Stimulated activated CD8-positive, alpha-beta memory T cell treated with anti-CD3 and anti-CD28 coated beads, Interleukin-7, amount 100 ng/mL, for 24 hours (primary cell): ENCODE measurements around the gene CBFA2T3.

Source experiments
- DNase-seq: peaks from one replicate; pipeline ENCODE4 v3.0.0-alpha.2; 2020; ENCODE audit warnings: low read depth

The CBFA2T3 gene

DNA sequence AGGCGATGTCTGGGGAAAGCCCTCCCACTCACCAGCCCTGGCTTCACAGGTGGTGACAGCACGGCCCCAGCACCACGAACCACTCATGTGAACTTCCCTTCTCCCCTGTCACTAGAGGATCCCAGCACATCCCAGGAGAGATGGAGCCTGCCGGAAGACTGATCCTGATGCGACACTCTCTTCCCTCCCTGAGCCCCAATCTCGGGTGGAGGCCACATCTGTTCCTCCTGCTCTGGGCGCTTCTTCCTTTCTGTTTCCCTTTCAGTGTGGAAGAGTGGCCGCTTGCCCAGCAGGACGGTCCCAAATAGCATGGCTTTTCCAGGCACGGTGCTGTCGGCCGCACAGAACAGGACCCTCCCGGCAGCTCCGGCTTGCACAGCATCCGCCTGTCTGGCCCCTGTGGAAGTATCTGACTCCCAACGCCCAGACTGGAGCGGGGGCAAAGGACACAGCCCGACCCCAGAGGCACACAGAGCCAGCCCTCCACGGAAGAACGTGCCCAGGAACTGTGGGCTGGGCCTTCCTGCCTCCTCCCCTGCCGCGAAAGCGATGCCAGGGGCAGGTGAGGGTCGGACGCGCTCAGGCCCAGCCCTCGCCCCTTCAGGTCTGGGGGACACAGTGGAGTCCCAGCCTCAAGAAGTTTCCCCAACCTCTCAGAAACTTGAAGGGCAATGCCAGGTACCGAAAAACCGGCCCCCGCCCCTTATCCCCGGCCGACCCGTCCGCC lies 37.6 kb downstream of the CBFA2T3 start:
- no peak for DNase-seq

DNA sequence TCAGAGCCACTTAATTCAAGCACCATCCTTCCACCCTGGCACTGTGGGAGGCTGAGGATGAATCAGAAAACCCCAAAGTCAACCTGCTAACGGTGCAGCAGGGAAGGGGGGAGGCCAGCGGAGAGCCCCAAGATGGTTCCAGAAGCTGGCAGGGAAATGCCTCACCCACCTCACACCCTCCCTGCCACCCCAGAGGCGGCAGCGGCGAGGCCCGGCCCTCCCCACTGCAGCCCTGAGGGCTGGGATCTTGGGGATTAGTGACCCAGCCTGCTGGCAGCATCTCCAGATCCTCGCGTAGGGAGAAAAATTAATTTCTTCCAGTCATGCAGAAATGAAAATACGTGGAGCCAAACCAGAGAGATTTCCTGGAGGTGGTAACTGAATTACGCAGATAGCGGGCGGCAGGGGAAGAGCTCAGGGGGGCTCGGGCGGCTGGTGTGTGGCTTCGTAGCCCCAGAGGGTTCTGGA lies 38.2 kb downstream of the CBFA2T3 start:
- DNase-seq: no peak

DNA sequence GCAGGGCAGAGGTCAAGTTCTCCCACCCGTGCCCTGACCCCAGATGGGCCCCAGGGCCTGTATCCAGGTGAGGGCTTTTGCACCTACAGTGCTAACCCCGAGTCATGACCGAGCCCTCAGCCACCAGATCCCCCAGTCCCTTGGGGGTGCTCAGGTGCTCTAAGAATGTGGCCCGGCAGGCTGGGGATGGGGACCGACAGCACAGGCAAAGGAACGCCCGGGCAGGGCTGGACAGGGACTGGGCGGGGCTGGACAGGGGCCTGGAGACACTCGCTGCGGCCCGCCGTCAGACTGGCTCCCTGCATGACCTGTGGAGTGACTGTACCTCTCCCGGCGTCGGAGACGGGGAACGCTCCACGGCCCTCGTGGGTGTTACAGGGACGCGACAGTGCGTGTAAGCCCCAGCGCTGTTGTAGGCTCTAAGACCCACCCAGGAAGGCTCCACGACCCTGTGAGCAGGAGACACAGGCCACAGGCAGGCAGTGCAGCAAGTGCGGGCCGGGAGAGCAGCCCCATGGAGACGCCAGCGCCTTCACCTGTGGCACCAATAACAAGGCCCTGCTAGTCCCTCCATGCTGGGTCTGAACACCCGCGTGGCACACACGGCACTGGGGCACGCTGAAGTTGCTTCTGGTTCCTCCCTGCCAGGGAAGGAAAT lies 38.8 kb downstream of the CBFA2T3 start:
- no peak for DNase-seq

DNA sequence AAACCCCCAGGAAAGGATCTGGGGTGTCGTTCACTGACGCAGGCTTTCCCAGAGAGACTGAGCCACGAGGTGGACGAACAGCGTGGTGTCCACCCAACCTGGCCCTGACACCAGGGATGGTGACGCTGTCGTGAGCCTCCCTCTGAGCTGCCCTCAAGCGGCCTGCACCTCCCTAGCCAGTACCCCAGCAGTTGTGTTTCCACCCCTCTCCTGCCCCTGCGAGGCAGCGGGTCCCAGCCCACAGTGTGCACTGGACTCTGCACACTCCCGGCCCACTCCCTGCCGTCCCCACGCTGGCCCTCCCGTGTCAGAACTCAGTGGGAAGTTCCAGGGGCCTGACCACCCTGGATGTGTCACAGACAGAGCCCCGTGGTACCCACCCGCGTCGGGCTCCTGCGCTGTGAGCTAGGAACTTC lies 39.8 kb downstream of the CBFA2T3 start:
- DNase-seq: no peak

DNA sequence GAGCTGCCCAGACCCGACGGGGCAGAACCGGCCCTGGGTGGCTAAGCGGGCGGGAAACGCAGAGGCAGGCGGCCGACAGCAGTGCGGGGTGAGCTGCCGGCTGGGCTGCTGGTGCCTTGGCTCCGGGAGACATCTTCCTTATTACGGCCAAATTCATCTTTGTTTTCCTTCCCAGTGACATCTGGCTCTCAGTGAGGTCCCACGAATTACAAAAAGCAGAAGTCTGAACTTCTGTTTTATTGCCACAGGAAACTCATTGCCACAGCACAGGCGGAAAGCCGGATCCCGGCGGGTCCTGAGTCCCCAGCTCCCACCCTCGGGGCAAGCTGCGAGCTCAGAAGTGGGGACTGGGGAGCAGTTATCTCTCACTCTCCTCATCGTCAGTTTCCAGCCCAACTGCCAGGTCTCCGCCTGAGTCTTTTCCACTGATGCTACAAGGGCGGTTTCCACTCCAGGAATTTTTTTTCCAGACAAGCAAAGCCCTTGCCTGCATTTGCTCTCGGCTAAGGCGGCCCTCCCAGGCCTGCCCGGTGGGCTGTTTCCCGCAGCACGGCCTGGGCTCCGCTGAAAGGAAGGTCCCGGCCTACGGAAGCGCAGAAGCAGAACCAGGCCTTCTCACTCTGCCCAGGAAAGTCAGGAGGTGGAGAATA lies 40.3 kb downstream of the CBFA2T3 start:
- no peak for DNase-seq

DNA sequence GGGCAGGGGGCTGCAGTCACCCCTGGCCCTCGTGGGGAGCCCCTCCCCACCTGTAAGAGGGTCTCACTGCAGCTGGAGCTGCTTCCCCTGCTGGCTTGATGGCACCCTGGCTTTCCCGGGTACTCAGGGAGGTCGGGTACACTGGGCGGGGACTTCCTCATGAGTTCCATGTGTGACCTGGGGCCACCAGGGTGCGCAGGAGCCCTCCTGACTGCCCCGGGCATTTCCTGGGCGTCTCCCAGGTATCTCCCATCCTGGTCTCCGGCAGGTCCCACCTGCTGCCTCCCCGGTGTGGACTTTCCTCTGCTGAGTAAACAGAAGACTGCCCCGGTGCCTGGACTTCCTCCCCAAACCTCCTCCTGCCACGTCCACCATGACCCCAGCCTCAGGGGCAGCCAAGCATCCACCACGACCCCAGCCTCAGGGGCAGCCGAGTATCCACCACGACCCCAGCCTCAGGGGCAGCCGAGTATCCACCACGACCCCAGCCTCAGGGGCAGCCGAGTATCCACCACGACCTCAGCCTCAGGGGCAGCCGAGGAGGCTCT lies 40.9 kb downstream of the CBFA2T3 start:
- no peak for DNase-seq

DNA sequence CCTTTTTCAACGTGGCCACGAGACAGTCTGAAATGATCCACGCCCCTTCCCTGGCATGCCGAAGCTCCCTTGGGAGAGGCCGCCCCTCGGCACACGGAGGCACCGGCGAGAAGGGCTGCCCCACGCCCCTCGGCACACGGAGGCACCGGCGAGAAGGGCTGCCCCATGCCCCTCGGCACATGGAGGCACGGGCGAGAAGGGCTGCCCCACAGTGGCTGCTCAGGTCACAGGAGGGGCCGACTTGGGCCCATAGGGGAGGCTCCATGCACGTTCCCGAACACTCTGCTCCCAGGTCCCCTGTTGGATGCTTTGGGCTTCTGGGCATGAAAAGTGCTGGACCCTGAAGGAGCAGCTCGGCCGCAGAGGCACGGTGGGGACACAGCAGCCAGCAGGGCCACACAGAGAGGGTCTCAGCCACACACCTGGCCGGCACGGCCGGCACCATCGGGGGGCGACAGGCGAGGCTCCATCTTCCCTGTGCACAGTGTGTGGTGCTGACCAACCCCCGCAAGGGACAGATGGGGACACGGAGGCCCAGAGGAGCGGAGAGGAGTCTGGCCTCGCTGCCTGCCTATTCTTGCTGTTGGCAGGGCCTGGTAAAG lies 42.8 kb downstream of the CBFA2T3 start:
- no peak for DNase-seq

DNA sequence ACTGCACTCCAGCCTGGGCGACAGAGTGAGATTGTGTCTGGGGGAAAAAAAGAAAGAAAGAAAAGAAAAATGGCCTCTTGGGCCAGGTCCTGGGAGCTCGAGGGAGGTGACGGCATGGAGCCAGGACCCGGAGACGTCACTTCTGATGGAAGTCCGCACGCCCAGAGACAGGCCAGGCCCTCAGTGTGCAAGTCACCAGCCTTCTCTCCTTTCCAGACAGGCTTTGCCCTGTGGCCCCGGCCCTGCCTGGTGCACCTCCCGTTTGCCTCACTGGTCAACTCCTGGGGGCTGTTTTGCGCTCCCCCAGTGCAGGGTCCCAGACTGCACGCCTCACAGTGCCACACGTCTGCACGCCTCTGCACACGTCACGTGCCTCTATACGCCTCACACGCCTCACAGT lies 44.1 kb downstream of the CBFA2T3 start:
- DNase-seq: no peak

DNA sequence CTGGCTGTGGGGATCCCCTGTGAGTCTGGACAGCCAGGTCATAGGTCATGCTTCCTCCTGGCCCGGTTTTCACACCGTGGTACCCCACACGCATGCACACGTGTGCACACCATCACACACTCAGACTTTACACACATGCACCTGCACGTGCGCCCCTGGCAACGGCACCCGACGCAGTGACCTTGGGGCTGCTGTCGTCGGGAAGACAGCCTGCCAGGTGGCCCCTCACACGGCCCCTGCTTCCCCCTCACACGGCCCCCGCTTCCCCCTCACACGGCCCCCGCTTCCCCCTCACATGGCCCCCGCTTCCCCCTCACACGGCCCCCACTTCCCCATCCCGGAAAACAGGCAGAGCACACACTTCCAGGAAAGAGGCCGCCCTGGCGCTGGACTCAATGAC lies 45.1 kb downstream of the CBFA2T3 start:
- no peak for DNase-seq

DNA sequence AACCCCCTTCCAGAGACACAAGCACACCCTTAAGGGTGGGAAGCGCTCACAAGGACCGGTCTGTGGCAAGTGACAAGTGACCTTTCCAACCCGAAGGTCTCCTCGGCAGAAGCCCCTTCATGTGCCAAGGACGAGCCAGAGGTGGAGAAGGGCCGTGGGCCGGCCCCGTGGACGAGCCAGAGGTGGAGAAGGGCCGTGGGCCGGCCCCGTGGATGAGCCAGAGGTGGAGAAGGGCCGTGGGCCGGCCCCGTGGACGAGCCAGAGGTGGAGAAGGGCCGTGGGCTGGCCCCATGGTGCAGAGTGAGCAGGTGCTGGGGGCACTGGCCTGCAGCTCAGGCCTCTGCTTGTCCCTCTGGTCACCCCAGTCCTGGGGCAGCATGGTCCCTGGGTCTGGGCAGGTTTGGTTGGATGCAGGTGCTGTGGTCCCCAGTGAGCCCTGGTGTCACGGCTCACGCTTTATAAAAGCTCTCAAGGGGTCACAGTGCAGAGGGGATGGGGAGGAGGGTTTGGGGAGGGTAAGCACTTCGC lies 45.6 kb downstream of the CBFA2T3 start:
- no peak for DNase-seq

DNA sequence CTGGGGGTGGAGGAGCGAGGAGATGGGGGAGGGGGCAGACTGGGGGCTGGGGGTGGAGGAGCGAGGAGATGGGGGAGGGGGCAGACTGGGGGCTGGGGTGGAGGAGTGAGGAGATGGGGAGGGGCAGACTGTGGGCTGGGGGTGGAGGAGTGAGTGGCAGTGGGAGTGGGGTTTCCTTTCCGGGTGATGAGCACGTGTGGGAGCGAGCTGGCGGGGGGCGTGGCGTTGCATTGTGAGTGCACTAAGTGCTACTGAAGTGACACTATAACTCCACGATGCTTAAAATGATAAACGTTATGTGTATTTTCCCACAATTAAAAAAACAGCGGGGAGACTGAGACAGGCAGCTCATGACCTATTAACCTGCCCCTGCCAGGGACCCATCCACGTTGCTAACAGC lies 46.3 kb downstream of the CBFA2T3 start:
- DNase-seq: no peak

DNA sequence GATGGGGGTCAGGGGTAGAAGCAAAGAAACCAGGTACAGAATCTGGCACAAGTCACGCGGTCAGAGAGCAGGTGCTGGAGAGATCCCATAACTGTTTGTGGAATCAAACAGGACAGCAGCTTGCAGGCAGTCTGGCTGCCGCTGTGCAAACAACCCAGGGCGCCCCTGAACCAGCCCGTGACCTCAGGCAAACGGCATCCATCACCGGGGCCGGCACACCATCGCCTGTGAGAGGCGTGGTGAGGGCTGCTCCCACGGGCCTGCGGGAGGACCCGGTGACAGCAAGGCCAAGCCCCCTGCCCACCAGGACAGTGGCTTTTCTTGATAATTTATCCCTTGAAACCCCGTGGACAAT lies 47.9 kb downstream of the CBFA2T3 start:
- DNase-seq: no peak

DNA sequence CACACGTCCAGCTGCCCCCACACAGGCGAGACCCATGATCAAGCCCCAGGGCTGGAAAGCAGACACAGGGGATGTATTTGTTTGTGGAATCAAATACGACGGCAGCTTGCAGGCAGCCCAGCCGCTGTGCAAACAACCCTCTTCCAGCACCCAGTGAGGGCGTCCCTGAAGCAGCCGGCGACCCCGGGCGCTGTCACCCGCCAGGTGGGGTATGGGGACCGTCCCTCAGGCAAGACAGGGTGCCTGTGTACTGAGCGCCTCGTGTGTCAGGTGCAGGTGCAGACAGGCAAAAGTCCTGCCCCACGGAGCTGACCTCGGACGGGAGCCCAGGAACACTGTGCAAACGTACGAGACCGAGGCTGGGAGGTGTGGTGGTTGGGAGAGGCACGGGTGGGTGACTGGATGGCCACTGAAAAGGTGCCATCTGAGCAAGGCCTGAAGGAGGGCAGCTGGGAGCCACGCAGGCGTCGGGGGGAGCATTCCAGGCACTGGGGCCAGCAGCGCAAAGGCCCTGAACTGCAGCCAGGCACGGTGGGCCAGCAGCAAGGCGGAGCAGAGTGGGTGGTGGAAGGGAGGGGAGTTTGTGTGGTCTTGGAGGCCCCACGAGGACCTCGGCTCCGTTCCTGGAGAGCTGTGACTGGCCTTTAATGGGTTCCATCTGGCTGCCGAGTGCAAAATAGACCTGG lies 48.5 kb downstream of the CBFA2T3 start:
- no peak for DNase-seq

DNA sequence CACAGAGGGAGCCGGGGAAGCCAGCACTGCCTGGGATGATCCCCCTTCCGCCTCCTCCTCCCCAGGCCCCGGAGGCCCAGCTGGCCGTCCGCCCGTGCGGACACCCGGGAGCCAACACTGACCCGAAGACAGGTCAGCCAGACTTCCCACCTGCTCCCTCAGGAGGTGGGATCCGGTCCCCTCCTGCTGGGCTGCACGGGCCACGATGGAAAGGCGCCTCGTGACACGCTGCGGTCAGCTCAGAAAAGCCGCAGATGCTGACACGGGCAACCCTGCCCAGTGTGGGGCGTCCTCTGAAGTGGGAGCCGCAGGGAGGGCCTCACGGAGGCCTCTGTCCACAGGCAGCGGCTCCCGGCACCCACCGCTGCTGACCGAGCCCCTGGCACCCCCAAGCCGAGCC lies 49.3 kb downstream of the CBFA2T3 start:
- DNase-seq: no peak

DNA sequence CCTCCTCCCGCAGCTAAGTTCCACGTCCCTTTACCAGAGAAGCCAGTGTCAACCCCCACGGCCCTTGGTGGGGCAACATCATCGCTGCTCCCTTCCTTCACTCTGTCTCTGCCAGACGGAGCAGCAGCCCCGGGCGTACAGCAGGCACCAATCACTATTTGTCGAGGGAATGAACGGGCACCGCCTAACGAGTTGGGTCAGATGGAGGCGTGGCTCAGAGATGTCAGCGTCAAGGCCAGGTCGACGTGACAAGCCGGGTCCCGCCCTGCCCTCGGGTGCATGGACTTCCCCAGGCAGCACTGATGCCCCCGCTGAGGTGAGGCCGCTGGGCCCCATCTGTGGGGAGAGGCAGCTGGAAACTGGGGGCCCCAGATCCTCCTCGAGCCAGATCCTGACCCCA lies 50.0 kb downstream of the CBFA2T3 start:
- DNase-seq: no peak

DNA sequence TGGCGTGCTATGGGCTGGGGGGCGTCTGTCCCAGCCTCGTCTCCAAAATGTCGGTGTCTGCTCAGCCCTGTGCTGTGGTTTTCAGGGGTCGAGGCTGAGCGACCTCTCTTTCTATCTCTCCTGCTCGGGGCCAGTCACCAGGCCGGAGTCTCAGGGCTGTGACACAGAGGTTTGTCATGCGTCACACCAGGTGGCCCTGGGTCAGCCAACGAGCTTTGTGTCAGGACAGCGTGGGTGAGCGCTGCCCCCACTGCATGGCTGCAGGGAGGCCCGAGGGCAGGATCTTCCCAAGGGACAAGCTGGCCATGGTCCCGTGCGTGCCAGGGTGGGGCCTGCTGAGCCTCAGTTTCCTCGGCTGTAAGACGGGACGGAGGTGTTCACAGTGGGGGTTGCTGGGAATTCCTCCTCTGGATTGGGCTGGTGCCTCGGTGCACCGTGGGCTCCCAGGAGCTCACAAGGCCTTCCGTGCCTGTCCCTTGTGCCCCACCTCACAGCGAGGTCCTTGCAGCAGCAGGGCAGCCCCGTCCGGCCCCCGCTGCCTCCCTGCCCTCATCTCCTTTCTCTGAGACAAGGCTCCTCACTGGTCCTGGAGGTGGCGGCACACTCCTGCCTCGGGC lies 50.5 kb downstream of the CBFA2T3 start:
- no peak for DNase-seq

DNA sequence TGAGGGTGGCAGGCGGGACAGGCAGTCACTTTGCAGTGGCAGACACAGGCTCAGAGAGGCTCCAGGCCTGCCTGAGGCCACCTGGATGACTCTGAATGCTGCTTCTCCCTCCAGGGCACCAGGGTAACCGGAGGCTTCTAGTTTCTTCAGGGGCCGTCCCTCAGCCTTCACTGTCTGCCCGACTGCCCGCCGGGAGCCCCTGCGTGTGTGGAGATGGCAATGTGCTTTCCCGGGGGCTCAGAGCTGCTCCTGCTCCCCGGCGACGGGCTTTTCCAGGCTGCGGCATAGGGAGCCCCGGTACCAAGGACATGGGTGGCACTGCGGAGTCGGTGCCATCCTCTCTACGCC lies 51.5 kb downstream of the CBFA2T3 start:
- DNase-seq: no peak

DNA sequence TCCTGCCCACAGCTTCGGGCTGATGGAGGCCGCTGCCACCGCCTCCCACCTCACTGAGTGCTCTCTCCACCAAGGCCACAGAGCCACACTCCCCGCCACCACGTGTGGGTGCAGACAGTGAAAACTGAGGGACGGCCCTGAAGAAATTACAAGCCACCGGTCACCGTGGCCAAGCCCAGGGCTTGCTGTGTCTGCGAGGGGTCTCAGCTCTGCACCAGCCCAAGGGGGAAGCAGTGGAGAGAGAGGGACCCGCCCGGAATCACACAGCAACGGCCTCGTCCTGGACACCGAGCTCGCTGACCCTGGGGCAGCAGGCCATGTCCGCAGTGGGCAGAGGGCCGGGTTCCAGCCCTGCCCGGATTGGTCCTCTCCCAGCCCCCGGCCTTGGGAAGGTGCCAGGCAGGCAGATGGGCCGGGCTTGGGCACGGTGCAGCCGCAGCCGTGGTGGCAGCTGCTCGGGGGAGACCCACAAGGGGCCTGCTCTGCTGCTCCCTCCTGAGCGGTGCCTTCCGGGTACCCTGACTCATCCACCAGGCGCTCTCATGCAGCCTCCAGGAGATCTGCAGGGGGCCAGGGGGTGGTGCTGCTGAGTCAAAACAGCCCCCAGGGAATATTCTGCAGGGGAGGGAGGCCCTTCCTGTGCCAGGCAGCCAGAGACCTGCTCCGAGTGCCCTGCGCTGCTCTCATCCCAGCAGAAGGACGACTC lies 52.0 kb downstream of the CBFA2T3 start:
- no peak for DNase-seq

DNA sequence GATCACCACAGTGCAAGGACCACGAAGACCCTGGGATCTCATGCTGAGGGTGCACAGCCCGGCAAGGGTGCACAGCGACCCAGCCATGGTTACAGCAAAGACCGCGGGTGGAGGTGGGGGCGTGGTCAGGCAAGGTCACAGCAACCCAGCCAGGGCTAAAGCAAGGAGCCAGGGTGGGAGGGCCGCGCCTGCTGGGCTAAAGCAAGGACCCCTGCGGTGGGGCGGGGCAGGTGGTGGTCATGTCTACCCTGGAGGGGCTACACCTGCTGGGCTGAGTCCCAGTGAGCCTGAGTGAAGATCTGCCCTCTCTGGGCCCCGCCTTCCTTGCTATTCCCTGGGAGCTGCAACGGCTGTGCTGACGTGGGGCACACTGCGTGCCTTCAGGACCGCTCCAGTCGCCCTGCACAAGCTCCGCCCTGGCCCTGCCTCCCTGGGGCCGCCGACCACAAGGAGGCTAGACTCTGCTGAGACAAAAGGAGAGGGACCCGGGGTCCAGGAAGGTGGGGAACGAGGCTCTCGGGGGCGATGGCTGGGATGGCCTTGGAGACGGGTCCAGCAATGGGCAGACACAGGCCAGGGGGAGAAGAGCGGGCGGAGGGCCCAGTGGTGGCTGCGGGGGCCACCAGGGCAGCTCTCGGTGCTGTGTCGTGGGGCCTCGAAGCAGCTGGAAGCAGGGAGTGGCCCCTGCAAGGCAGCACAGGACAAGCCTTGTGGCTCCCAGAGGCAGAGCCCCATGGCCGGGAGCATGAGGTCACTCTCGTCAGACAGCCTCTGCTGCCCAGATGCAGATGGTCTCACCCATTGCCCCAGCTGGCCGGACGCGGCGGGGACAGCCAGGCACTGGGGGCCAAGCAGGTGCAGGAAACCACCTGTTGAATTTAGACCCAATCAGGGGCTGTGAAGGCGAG lies 52.8 kb downstream of the CBFA2T3 start:
- DNase-seq: no peak

DNA sequence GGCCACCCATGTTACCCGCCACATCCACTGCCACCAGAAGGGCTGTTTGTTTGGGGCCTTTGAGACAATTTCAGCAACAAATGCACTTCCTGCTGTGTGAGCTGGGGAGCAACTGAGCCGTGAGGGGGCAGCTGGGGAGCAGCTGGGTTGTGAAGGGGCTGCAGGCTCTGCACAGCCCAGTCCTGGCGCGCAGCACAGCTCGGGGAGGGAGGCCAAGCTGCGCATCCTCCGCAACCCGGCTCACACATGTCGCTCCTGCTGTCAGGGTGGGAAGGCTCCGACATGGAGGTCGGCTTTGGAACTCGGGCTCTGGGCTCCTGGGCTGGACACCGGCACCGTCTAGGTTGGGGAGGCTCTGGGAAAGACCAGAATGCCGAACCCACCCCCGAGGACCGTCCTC lies 53.6 kb downstream of the CBFA2T3 start:
- no peak for DNase-seq
